Trophoblast cell (in vitro differentiated cells and primary cell): ENCODE measurements around the gene ASIC2.

Experiments used
- DNase-seq, 2 donors: peaks; one replicate each; pipeline ENCODE4 v3.0.0-alpha.2; 2016
- H2AFZ ChIP-seq: 2 replicates; pipeline ENCODE4 v1.6.1; 2013; ENCODE audit warnings: low read length, moderate library complexity, mild to moderate bottlenecking; ENCODE audit not compliant: insufficient read depth, poor library complexity
- H2AK5ac ChIP-seq: 2 replicates; pipeline ENCODE4 v1.6.1; 2013; ENCODE audit warnings: mild to moderate bottlenecking, low read length
- H2BK120ac ChIP-seq: 2 replicates; pipeline ENCODE4 v1.6.1; 2013; ENCODE audit warnings: low read length, mild to moderate bottlenecking, moderate library complexity; ENCODE audit not compliant: insufficient read depth, poor library complexity
- H2BK12ac ChIP-seq: 2 replicates; pipeline ENCODE4 v1.6.1; 2013; ENCODE audit warnings: mild to moderate bottlenecking, low read length, moderate library complexity
- H2BK5ac ChIP-seq: 2 replicates; pipeline ENCODE4 v1.6.1; 2013; ENCODE audit warnings: low read length, low read depth, moderate library complexity, mild to moderate bottlenecking; ENCODE audit not compliant: poor library complexity
- H3K14ac ChIP-seq: 2 replicates; pipeline ENCODE4 v1.6.1; 2013; ENCODE audit warnings: mild to moderate bottlenecking, low read length
- H3K18ac ChIP-seq: 2 replicates; pipeline ENCODE4 v1.6.1; 2013; ENCODE audit warnings: mild to moderate bottlenecking, low read length
- H3K23ac ChIP-seq: 2 replicates; pipeline ENCODE4 v1.6.1; 2013; ENCODE audit warnings: low read length
- H3K27ac ChIP-seq: 2 replicates; pipeline ENCODE4 v1.5.1; 2013; ENCODE audit warnings: low read depth, mild to moderate bottlenecking, inconsistent platforms, low read length, moderate library complexity
- H3K27me3 ChIP-seq: 2 replicates; pipeline ENCODE4 v1.6.1; 2013; ENCODE audit warnings: inconsistent platforms, mild to moderate bottlenecking, low read length, moderate library complexity; ENCODE audit not compliant: insufficient read depth
- H3K36me3 ChIP-seq, 2 experiments: 1 replicate in 1 of 2; 2 replicates in 1 of 2; pipeline ENCODE4 v1.6.1; 2013; ENCODE audit warnings: low read length in 2 of 2, mild to moderate bottlenecking in 2 of 2, moderate library complexity in 1 of 2; ENCODE audit not compliant: insufficient read depth in 2 of 2, control insufficient read depth in 1 of 2
- H3K4ac ChIP-seq: 2 replicates; pipeline ENCODE4 v1.6.1; 2013; ENCODE audit warnings: low read depth, mild to moderate bottlenecking, low read length, moderate library complexity
- H3K4me1 ChIP-seq, 2 experiments: 1 replicate in 1 of 2; 2 replicates in 1 of 2; pipeline ENCODE4 v1.6.1; 2013; ENCODE audit warnings: low read length in 2 of 2, mild to moderate bottlenecking in 2 of 2, moderate library complexity in 1 of 2; ENCODE audit not compliant: insufficient read depth in 2 of 2, control insufficient read depth in 1 of 2
- H3K4me2 ChIP-seq: 2 replicates; pipeline ENCODE4 v1.6.1; 2013; ENCODE audit warnings: inconsistent platforms, mild to moderate bottlenecking, low read length, moderate library complexity
- H3K4me3 ChIP-seq: 2 replicates; pipeline ENCODE4 v1.5.1; 2013; ENCODE audit warnings: mild to moderate bottlenecking, low read depth, low read length, inconsistent platforms
- H3K79me1 ChIP-seq: one replicate; pipeline ENCODE4 v1.6.1; 2013; ENCODE audit warnings: low read length
- H3K79me2 ChIP-seq: 2 replicates; pipeline ENCODE4 v1.6.1; 2013; ENCODE audit warnings: low read length, mild to moderate bottlenecking; ENCODE audit not compliant: control insufficient read depth, insufficient read depth, poor library complexity
- H3K9ac ChIP-seq: 2 replicates; pipeline ENCODE4 v1.6.1; 2013; ENCODE audit warnings: mild to moderate bottlenecking, low read length
- H3K9me3 ChIP-seq: 2 replicates; pipeline ENCODE4 v1.6.1; 2013; ENCODE audit warnings: low read depth, mild to moderate bottlenecking, control low read depth, inconsistent platforms, low read length; ENCODE audit not compliant: insufficient read depth
- H4K12ac ChIP-seq: 2 replicates; pipeline ENCODE4 v1.6.1; 2013; ENCODE audit warnings: low read depth, mild to moderate bottlenecking, low read length, moderate library complexity
- H4K8ac ChIP-seq: 2 replicates; pipeline ENCODE4 v1.6.1; 2013; ENCODE audit warnings: low read depth, mild to moderate bottlenecking, low read length, moderate library complexity
- H4K91ac ChIP-seq: one replicate; pipeline ENCODE4 v1.6.1; 2013; ENCODE audit warnings: low read depth, mild to moderate bottlenecking, low read length, moderate library complexity
- WGBS: extraction: QIAGEN DNeasy Blood & Tissue Kit; methylation state at CpG from one replicate; pipeline ENCODE4 v1.1.7; 2013; ENCODE audit warnings: missing lambda C conversion rate; ENCODE audit not compliant: insufficient read length, insufficient coverage; ENCODE audit errors: extremely low coverage; 5-methylcytosine and 5-hydroxymethylcytosine counted together

The ASIC2 gene

DNA sequence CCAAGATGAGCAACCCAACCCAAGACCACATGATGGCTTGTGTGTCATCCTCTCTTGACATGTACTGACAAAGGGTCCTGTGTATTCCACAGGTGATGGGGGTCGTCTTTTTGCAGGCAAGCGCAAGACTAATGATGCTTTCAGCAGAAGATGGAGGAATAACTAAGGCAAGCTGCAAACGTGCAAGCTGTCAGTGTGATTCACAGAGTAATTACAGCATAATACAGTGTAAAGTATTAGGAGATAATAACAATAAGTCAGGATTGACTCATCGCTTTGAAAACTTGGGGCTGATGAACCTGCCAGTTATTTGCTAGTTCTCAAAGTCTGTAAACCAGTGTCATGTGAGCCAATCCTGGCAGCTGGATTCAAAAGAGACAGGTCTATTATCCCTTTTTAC is 41.6 kb upstream of the ASIC2 start:
- H2AFZ ChIP-seq, result no peak overlapping the region
- H3K27me3 ChIP-seq, result no peaks in the 10 kb centered on the region
- H3K4me2 ChIP-seq, result no peak overlapping the region
- H3K18ac ChIP-seq, result no peak overlapping the region
- no peaks in the 10 kb centered on the region for H3K4me1 ChIP-seq
- H4K12ac ChIP-seq, result no peak overlapping the region
- H4K91ac ChIP-seq, result no peak overlapping the region
- H2BK12ac ChIP-seq, result no peak overlapping the region
- no peak overlapping the region for H3K14ac ChIP-seq
- no peak overlapping the region for H2AK5ac ChIP-seq
- no CpG with 5 or more reads among the region's 4 CpGs for WGBS
- H2BK5ac ChIP-seq, result no peak overlapping the region
- DNase-seq, result no peak
- no peak overlapping the region for H3K27ac ChIP-seq
- no peak overlapping the region for H3K4ac ChIP-seq
- H3K4me3 ChIP-seq, result no peak overlapping the region
- no peaks in the 10 kb centered on the region for H3K79me1 ChIP-seq
- H4K8ac ChIP-seq, result no peak overlapping the region
- no peaks in the 10 kb centered on the region for H3K9me3 ChIP-seq
- no peaks in the 10 kb centered on the region for H3K36me3 ChIP-seq
- H3K79me2 ChIP-seq, result no peaks in the 10 kb centered on the region
- no peak overlapping the region for H3K23ac ChIP-seq
- H3K9ac ChIP-seq, result no peak overlapping the region
- no peak overlapping the region for H2BK120ac ChIP-seq

DNA sequence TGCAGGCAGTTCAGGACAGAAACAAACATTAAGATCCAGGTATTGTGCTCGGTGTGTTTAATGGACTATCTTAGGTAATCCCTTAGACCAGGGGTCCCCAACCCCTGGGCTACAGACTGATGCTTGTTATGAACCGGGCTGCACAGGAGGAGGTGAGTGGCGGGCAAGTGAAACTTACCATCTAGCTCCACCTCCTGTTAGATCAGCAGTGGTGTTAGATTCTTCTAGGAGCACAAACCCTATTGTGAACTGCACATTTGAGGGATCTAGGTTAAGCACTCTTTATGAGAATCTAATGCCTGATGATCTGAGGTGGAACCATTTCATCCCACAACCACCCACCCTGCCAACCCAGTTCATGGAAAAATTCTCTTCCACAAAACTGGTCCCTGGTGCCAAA is 37.8 kb upstream of the ASIC2 start:
- Histone ChIP-seq H2BK120ac (no peak overlapping the region), H3K9me3 (no peaks in the 10 kb centered on the region), H3K23ac (no peak overlapping the region), H3K79me2 (no peaks in the 10 kb centered on the region), H3K18ac (no peak overlapping the region), H3K4ac (no peak overlapping the region), H2BK5ac (no peak overlapping the region), H4K8ac (no peak overlapping the region), H3K14ac (no peak overlapping the region), H3K27ac (no peak overlapping the region), H4K91ac (no peak overlapping the region), H2BK12ac (no peak overlapping the region), H3K79me1 (no peaks in the 10 kb centered on the region), H4K12ac (no peak overlapping the region), H3K4me3 (no peak overlapping the region), H3K4me2 (no peak overlapping the region), H3K9ac (no peak overlapping the region), H2AFZ (no peak overlapping the region), H3K4me1 (no peaks in the 10 kb centered on the region), H3K36me3 (no peaks in the 10 kb centered on the region), H3K27me3 (no peaks in the 10 kb centered on the region), H2AK5ac (no peak overlapping the region)
- DNase-seq, result no peak
- WGBS, result no CpG with 5 or more reads among the region's 3 CpGs

DNA sequence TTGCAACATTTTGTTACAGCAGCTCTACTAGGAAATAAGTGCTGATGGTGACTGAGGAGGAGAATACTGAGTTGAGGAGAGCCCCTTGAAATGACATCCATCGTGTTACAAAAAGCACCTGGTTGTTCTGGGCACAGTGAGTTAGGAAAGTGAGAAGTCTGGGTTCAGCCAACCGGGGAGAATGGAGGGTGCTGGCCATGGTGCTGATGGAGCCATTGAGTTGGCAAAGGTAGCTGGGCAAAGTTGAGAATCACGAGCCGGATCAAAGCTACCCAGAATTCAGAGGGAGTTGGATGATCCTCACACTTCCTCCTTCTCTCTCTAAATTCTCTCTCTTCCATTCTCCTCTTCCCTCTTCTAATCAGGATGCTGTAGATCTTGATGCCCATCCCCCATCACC is 35.0 kb upstream of the ASIC2 start:
- Histone ChIP-seq H2AFZ (no peak overlapping the region), H4K91ac (no peak overlapping the region), H2BK120ac (no peak overlapping the region), H3K4ac (no peak overlapping the region), H3K4me2 (no peak overlapping the region), H2AK5ac (no peak overlapping the region), H3K27ac (no peak overlapping the region), H3K9me3 (no peaks in the 10 kb centered on the region), H3K36me3 (no peaks in the 10 kb centered on the region), H3K27me3 (no peaks in the 10 kb centered on the region), H3K4me3 (no peak overlapping the region), H3K18ac (no peak overlapping the region), H2BK12ac (no peak overlapping the region), H4K12ac (no peak overlapping the region), H3K4me1 (no peaks in the 10 kb centered on the region), H4K8ac (no peak overlapping the region), H3K14ac (no peak overlapping the region), H3K79me1 (no peaks in the 10 kb centered on the region), H2BK5ac (no peak overlapping the region), H3K23ac (no peak overlapping the region), H3K79me2 (no peaks in the 10 kb centered on the region), H3K9ac (no peak overlapping the region)
- DNase-seq, result peak in 1 of 2 donors; percentile 2
- WGBS, result no CpG with 5 or more reads among the region's 4 CpGs

DNA sequence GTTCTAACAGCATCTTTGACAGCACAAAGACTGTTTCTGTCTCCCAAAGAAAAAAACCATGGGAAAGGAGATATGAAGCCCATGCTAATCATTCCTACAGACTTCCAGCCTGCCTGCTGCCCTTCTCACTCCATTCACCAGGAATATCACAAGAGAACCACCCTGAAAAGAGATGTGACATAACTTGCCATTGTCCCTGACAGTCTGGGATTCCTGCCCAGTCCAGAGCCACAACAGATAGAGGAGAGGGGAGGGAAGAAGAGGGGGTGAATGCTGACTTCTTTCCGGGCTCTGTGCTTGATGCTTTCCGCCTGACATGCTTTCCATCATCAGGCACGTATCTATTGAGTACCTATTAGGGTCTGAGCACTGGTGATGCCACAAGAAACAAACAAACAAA is 31.6 kb upstream of the ASIC2 start:
- WGBS, result no CpG with 5 or more reads among the region's 3 CpGs
- H3K27me3 ChIP-seq, result no peaks in the 10 kb centered on the region
- H4K91ac ChIP-seq, result no peak overlapping the region
- no peak overlapping the region for H3K18ac ChIP-seq
- no peaks in the 10 kb centered on the region for H3K9me3 ChIP-seq
- H2AFZ ChIP-seq, result no peak overlapping the region
- H3K36me3 ChIP-seq, result no peaks in the 10 kb centered on the region
- no peak overlapping the region for H2BK5ac ChIP-seq
- H3K27ac ChIP-seq, result no peak overlapping the region
- peak overlapping the region; percentile 28 for H3K4me3 ChIP-seq
- no peak overlapping the region for H3K4ac ChIP-seq
- H3K9ac ChIP-seq, result no peak overlapping the region
- H3K4me1 ChIP-seq, result no peaks in the 10 kb centered on the region
- no peak for DNase-seq
- H3K4me2 ChIP-seq, result no peak overlapping the region
- no peak overlapping the region for H2AK5ac ChIP-seq
- H3K79me1 ChIP-seq, result no peaks in the 10 kb centered on the region
- H3K23ac ChIP-seq, result no peak overlapping the region
- H4K12ac ChIP-seq, result no peak overlapping the region
- no peak overlapping the region for H4K8ac ChIP-seq
- H2BK120ac ChIP-seq, result no peak overlapping the region
- H2BK12ac ChIP-seq, result no peak overlapping the region
- H3K14ac ChIP-seq, result no peak overlapping the region
- H3K79me2 ChIP-seq, result no peaks in the 10 kb centered on the region
